ENCODE results near the gene RILP. TPM values are rescaled to one million over a fixed set of nuclear protein-coding genes. Genes with fewer than 3 reads are reported as not detected.
"Not testable (repeated sequence)": the region's sequence is repeated elsewhere in the genome, so short reads cannot be mapped to it uniquely, and the experiment has no call there.

The RILP gene
- total and polyA plus RNA-seq, 2 donors (not counting 1 experiment from before 2014, with no cell fraction given): 7.4 to 12.4 TPM

DNA sequence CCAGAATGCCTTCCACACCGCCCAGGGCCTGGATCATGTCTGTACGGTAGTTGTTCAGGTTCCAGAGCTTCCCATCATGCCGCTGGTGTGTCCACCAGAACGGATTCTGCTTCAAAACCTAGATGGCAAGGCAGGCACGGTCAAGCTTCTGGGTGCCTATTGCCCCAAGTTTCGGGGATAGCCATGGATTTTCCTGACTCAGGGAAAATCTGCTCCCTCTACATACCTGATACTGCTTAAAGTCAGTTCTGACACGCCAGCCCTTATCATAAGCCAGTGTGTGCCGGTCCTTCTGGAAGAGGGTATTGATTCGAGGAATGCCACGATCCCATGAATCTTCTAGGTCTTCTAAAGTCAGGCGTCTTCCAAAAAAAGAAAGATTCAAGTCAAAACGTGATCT is 11.4 kb upstream of the RILP start:
- Histone ChIP-seq H3K36me3 (ENCODE audit: control insufficient read depth, insufficient read depth, low read length) (peaks cover 42% of the 10 kb centered on the region), H3K9me3 (ENCODE audit: control insufficient read depth, insufficient read depth, low read depth, low read length) (no peaks in the 10 kb centered on the region), H3K4me2 (ENCODE audit: extremely low read depth, insufficient read depth, low read length) (no peak overlapping the region), H3K79me2 (ENCODE audit: control insufficient read depth, insufficient read depth, low read length) (peaks cover under 1% of the 10 kb centered on the region), H3K9ac (ENCODE audit: insufficient read depth, low read length) (no peak overlapping the region), H2AFZ (ENCODE audit: low read length) (no peak overlapping the region), H3K4me1 (ENCODE audit: control insufficient read depth, extremely low read depth, insufficient read depth, low read length) (no peaks in the 10 kb centered on the region), H3K27me3 (ENCODE audit: control insufficient read depth, insufficient read depth, low read length) (no peaks in the 10 kb centered on the region), H3K4me3 (replicated peaks in 1 of 4; ENCODE audit: control extremely low read depth in 1 of 4, insufficient read depth in 1 of 4, low read depth in 3 of 4, low read length in 4 of 4) (no peak overlapping the region), H4K20me1 (ENCODE audit: control insufficient read depth, extremely low read depth, insufficient read depth, low read length) (no peaks in the 10 kb centered on the region), H3K27ac (ENCODE audit: insufficient read depth, low read length) (no peak overlapping the region)
- no peak for DNase-seq (ENCODE audit: low read depth in 2 of 2)
- TF ChIP-seq CTCF (conservative IDR thresholded peaks at IDR 0.05 in 1 of 2, IDR thresholded peaks at IDR 0.05 in 1 of 2; ENCODE audit: low read depth in 1 of 2, low read length in 2 of 2) (no peak), EZH2 (IDR thresholded peaks at IDR 0.05; ENCODE audit: low read length, missing control alignments) (no peak)

- H3K9ac ChIP-seq (ENCODE audit: insufficient read depth, low read length): no peak overlapping the region
- H3K27ac ChIP-seq (ENCODE audit: insufficient read depth, low read length): no peak overlapping the region
- H3K4me2 ChIP-seq (ENCODE audit: extremely low read depth, insufficient read depth, low read length): no peak overlapping the region
- H4K20me1 ChIP-seq (ENCODE audit: control insufficient read depth, extremely low read depth, insufficient read depth, low read length): no peaks in the 10 kb centered on the region
- TF ChIP-seq EZH2 (IDR thresholded peaks at IDR 0.05; ENCODE audit: low read length, missing control alignments) (no peak), CTCF (conservative IDR thresholded peaks at IDR 0.05 in 1 of 2, IDR thresholded peaks at IDR 0.05 in 1 of 2; ENCODE audit: low read depth in 1 of 2, low read length in 2 of 2) (no peak)
- no peaks in the 10 kb centered on the region for H3K9me3 ChIP-seq (ENCODE audit: control insufficient read depth, insufficient read depth, low read depth, low read length)
- no peak overlapping the region for H3K4me3 ChIP-seq (replicated peaks in 1 of 4; ENCODE audit: control extremely low read depth in 1 of 4, insufficient read depth in 1 of 4, low read depth in 3 of 4, low read length in 4 of 4)
- H3K36me3 ChIP-seq (ENCODE audit: control insufficient read depth, insufficient read depth, low read length): peaks cover 54% of the 10 kb centered on the region
- H3K79me2 ChIP-seq (ENCODE audit: control insufficient read depth, insufficient read depth, low read length): no peaks in the 10 kb centered on the region
- DNase-seq (ENCODE audit: low read depth in 2 of 2): no peak
- H2AFZ ChIP-seq (ENCODE audit: low read length): no peak overlapping the region
- H3K4me1 ChIP-seq (ENCODE audit: control insufficient read depth, extremely low read depth, insufficient read depth, low read length): no peaks in the 10 kb centered on the region
- no peaks in the 10 kb centered on the region for H3K27me3 ChIP-seq (ENCODE audit: control insufficient read depth, insufficient read depth, low read length)
Measured at GRCh38 chr17:1658100-1658499, 8.4 kb upstream of the RILP start.

- no peak overlapping the region for H3K4me3 ChIP-seq (replicated peaks in 1 of 4; ENCODE audit: control extremely low read depth in 1 of 4, insufficient read depth in 1 of 4, low read depth in 3 of 4, low read length in 4 of 4)
- no peak overlapping the region for H3K27ac ChIP-seq (ENCODE audit: insufficient read depth, low read length)
- peaks cover 45% of the 10 kb centered on the region for H3K36me3 ChIP-seq (ENCODE audit: control insufficient read depth, insufficient read depth, low read length)
- H3K4me1 ChIP-seq (ENCODE audit: control insufficient read depth, extremely low read depth, insufficient read depth, low read length): peaks cover 6% of the 10 kb centered on the region
- H3K27me3 ChIP-seq (ENCODE audit: control insufficient read depth, insufficient read depth, low read length): no peaks in the 10 kb centered on the region
- H3K9ac ChIP-seq (ENCODE audit: insufficient read depth, low read length): no peak overlapping the region
- H4K20me1 ChIP-seq (ENCODE audit: control insufficient read depth, extremely low read depth, insufficient read depth, low read length): no peaks in the 10 kb centered on the region
- no peak for DNase-seq (ENCODE audit: low read depth in 2 of 2)
- no peak overlapping the region for H3K4me2 ChIP-seq (ENCODE audit: extremely low read depth, insufficient read depth, low read length)
- no peaks in the 10 kb centered on the region for H3K9me3 ChIP-seq (ENCODE audit: control insufficient read depth, insufficient read depth, low read depth, low read length)
- TF ChIP-seq EZH2 (IDR thresholded peaks at IDR 0.05; ENCODE audit: low read length, missing control alignments): no peak
- TF ChIP-seq CTCF (conservative IDR thresholded peaks at IDR 0.05 in 1 of 2, IDR thresholded peaks at IDR 0.05 in 1 of 2; ENCODE audit: low read depth in 1 of 2, low read length in 2 of 2): no peak
- no peaks in the 10 kb centered on the region for H3K79me2 ChIP-seq (ENCODE audit: control insufficient read depth, insufficient read depth, low read length)
- no peak overlapping the region for H2AFZ ChIP-seq (ENCODE audit: low read length)
Measured at GRCh38 chr17:1653735-1654134, 4.1 kb upstream of the RILP start.

DNA sequence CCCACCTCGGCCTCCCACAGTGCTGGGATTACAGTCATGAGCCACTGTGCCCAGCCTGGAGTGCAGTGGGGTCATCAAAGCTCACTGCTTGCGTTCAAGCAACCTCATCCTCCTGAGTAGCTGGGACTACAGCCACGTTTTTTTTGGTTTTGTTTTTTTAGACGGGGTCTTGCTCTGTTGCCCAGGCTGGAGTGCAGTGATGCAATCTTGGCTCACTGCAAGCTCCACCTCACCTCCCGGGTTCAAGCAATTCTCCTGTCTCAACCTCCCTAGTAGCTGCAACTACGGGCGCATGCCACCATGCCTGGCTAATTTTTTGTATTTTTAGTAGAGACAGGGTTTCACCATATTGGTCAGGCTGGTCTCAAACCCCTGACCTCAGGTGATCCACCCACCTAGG is 3.1 kb upstream of the RILP start:
- H3K27ac ChIP-seq (ENCODE audit: insufficient read depth, low read length); H4K20me1 ChIP-seq (ENCODE audit: control insufficient read depth, extremely low read depth, insufficient read depth, low read length); H3K27me3 ChIP-seq (ENCODE audit: control insufficient read depth, insufficient read depth, low read length); H3K9ac ChIP-seq (ENCODE audit: insufficient read depth, low read length); H3K4me3 ChIP-seq (replicated peaks in 1 of 4; ENCODE audit: control extremely low read depth in 1 of 4, insufficient read depth in 1 of 4, low read depth in 3 of 4, low read length in 4 of 4); H2AFZ ChIP-seq (ENCODE audit: low read length); H3K4me2 ChIP-seq (ENCODE audit: extremely low read depth, insufficient read depth, low read length); DNase-seq (ENCODE audit: low read depth in 2 of 2); H3K9me3 ChIP-seq (ENCODE audit: control insufficient read depth, insufficient read depth, low read depth, low read length); H3K79me2 ChIP-seq (ENCODE audit: control insufficient read depth, insufficient read depth, low read length): not testable (repeated sequence)
- Histone ChIP-seq H3K36me3 (ENCODE audit: control insufficient read depth, insufficient read depth, low read length) (peaks cover 37% of the 10 kb centered on the region), H3K4me1 (ENCODE audit: control insufficient read depth, extremely low read depth, insufficient read depth, low read length) (peaks cover 10% of the 10 kb centered on the region)
